Lower lobe of right lung (tissue), 2 donors: ENCODE measurements around the gene DVL1. TPM values are rescaled to one million over a fixed set of nuclear protein-coding genes. Genes with fewer than 3 reads are reported as not detected.

Source experiments
- ATAC-seq, 2 donors: fragments of 200-7000 bp; cut with Tn5 transposase; one replicate each; pipeline ENCODE4 v1.9.1; 2020 to 2022; ENCODE audit warnings: mild to moderate bottlenecking in 2 of 2, moderate library complexity in 2 of 2
- DNase-seq: peaks from one replicate; pipeline ENCODE4 v3.0.0-alpha.2; 2020
- H3K27ac ChIP-seq: fragments of 200-600 bp; one replicate; pipeline ENCODE4 v1.8.0; 2022
- H3K27me3 ChIP-seq: fragments of 200-600 bp; one replicate; pipeline ENCODE4 v1.8.0; 2022; ENCODE audit warnings: low read depth
- H3K36me3 ChIP-seq: fragments of 200-600 bp; one replicate; pipeline ENCODE4 v1.8.0; 2022; ENCODE audit warnings: mild to moderate bottlenecking
- H3K4me1 ChIP-seq: fragments of 200-600 bp; one replicate; pipeline ENCODE4 v1.8.0; 2022
- H3K4me3 ChIP-seq: fragments of 200-600 bp; one replicate; pipeline ENCODE4 v1.8.0; 2022; ENCODE audit warnings: mild to moderate bottlenecking
- H3K9me3 ChIP-seq: fragments of 200-600 bp; one replicate; pipeline ENCODE4 v1.8.0; 2022
- intact Hi-C: fragments of 100-400 bp; cut with DNase I; formaldehyde crosslinking; loops from one replicate; pipeline ENCODE4 v1.11.0; 2022
- total RNA-seq: library from RNA; stranded (reverse); fragmentation: NEBNext Ultra II Directional; extraction: Animal tissue kit (Norgen Biotek cat#: 25700); gene quantifications from one replicate; pipeline ENCODE4 v1.2.1, GENCODE V29; 2021
- TF ChIP-seq, protein P1 (sequence below): fragments of 200-600 bp; IDR thresholded peaks from one replicate; pipeline ENCODE4 v1.8.0; 2022; ENCODE audit warnings: antibody characterized with exemption, mild to moderate bottlenecking
- donor health status: DM: no; HTN: yes; CAD: no; lungs with severe emphysema.

DVL1 gene
- total RNA-seq, 1 donor from 2014 or later, result 60.4 TPM

GRCh38 chr1:1345384-1345783, 3.8 kb downstream of the DVL1 start:
- peak overlapping the region; percentile 46 for H3K27ac ChIP-seq
- no peaks in the 10 kb centered on the region for H3K27me3 ChIP-seq
- TF ChIP-seq, protein P1, sequence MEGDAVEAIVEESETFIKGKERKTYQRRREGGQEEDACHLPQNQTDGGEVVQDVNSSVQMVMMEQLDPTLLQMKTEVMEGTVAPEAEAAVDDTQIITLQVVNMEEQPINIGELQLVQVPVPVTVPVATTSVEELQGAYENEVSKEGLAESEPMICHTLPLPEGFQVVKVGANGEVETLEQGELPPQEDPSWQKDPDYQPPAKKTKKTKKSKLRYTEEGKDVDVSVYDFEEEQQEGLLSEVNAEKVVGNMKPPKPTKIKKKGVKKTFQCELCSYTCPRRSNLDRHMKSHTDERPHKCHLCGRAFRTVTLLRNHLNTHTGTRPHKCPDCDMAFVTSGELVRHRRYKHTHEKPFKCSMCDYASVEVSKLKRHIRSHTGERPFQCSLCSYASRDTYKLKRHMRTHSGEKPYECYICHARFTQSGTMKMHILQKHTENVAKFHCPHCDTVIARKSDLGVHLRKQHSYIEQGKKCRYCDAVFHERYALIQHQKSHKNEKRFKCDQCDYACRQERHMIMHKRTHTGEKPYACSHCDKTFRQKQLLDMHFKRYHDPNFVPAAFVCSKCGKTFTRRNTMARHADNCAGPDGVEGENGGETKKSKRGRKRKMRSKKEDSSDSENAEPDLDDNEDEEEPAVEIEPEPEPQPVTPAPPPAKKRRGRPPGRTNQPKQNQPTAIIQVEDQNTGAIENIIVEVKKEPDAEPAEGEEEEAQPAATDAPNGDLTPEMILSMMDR, result no peak
- H3K9me3 ChIP-seq, result no peaks in the 10 kb centered on the region
- intact Hi-C loops, result no loop called here
- DNase-seq, result no peak
- peaks cover 41% of the 10 kb centered on the region for H3K4me1 ChIP-seq
- H3K36me3 ChIP-seq, result peaks cover 9% of the 10 kb centered on the region
- ATAC-seq, result peak; percentile 11 to 12
- H3K4me3 ChIP-seq, result no peak overlapping the region

DNA sequence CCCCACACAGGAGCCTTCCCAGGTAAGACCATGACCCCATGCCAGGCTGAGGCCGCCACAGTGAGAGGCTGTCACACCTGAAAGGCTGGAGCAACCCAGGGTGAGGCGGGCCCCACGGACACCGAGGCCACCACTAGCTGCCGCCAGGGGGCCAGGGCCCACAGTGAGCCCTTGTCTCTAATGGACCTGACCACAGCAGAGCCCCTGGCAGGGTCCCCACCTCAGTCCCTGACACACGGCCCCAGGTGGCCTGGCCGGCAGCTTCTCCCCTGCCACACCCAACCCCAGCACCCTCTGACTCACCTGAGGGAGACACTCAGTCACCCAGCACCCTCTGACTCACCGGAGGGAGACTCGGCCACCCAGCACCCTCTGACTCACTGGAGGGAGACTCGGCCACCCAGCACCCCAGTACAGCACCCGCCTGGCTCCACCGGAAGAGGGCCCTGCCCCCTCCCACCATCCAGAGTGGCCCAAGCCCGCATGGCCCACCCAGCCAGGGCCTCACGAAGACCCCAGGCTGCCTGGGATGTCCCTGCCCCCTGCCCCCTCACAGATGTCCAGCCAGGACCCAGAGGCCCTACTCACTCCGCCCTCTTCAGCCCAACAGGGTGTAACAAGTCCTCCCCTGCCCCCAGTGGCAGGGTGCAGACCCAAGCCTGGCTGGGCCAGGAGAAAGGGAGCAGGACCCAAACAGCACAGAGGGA, 4.4 kb downstream of the DVL1 start:
- Histone ChIP-seq H3K9me3 (no peaks in the 10 kb centered on the region), H3K27me3 (no peaks in the 10 kb centered on the region), H3K36me3 (peaks cover 15% of the 10 kb centered on the region), H3K4me3 (no peak overlapping the region), H3K4me1 (peaks cover 41% of the 10 kb centered on the region), H3K27ac (peak overlapping the region; percentile 46)
- intact Hi-C loops, result no loop called here
- ATAC-seq, result peak; percentile 43 to 51
- TF ChIP-seq, protein P1, result peak; percentile 28
- no peak for DNase-seq

- H3K4me3 ChIP-seq, result no peak overlapping the region
- no peaks in the 10 kb centered on the region for H3K27me3 ChIP-seq
- H3K36me3 ChIP-seq, result peaks cover 22% of the 10 kb centered on the region
- DNase-seq, result no peak
- TF ChIP-seq, protein P1, result no peak
- H3K4me1 ChIP-seq, result peaks cover 41% of the 10 kb centered on the region
- no peak for ATAC-seq
- peak overlapping the region; percentile 46 for H3K27ac ChIP-seq
- intact Hi-C loops, result no loop called here
- H3K9me3 ChIP-seq, result no peaks in the 10 kb centered on the region
Measured at GRCh38 chr1:1343811-1344421, 5.3 kb downstream of the DVL1 start.

GRCh38 chr1:1342584-1343115, 6.6 kb downstream of the DVL1 start:
- ATAC-seq, result no peak
- Histone ChIP-seq H3K4me3 (no peak overlapping the region), H3K27ac (no peak overlapping the region), H3K9me3 (no peaks in the 10 kb centered on the region), H3K36me3 (peaks cover 34% of the 10 kb centered on the region), H3K4me1 (peaks cover 33% of the 10 kb centered on the region), H3K27me3 (no peaks in the 10 kb centered on the region)
- no peak for DNase-seq
- intact Hi-C loops, result no loop called here
- TF ChIP-seq, protein P1, result no peak

- DNase-seq (no peak), ATAC-seq (no peak)
- intact Hi-C loops, result no loop called here
- Histone ChIP-seq H3K27ac (no peak overlapping the region), H3K4me1 (peaks cover 28% of the 10 kb centered on the region), H3K27me3 (no peaks in the 10 kb centered on the region), H3K9me3 (no peaks in the 10 kb centered on the region), H3K36me3 (peaks cover 37% of the 10 kb centered on the region), H3K4me3 (no peak overlapping the region)
- TF ChIP-seq, protein P1, result no peak
Measured at GRCh38 chr1:1342061-1342562, 7.1 kb downstream of the DVL1 start.
